Liver (tissue), 9 donors: ENCODE measurements around the gene ASS1. TPM values are rescaled to one million over a fixed set of nuclear protein-coding genes. Genes with fewer than 3 reads are reported as not detected.

Experiments used
- DNase-seq: peaks from one replicate; pipeline ENCODE4 v3.0.0-alpha.2; 2017; ENCODE audit warnings: low spot score
- H3K27ac ChIP-seq, 2 donors: one replicate each; pipeline ENCODE4 v1.7.0; 2013; ENCODE audit warnings: inconsistent platforms in 2 of 2, low read length in 2 of 2, control low read depth in 1 of 2, low read depth in 1 of 2, mild to moderate bottlenecking in 1 of 2
- H3K27me3 ChIP-seq, 4 donors: one replicate each; pipeline versions ENCODE4 v1.6.1 to v1.7.0; 2013; ENCODE audit warnings: low read length in 3 of 4, inconsistent platforms in 1 of 4, mild to moderate bottlenecking in 1 of 4, moderate library complexity in 1 of 4; ENCODE audit not compliant: control insufficient read depth in 4 of 4, insufficient read depth in 4 of 4
- H3K36me3 ChIP-seq, 4 donors: one replicate each; pipeline versions ENCODE4 v1.6.1 to v1.7.0; 2013; ENCODE audit warnings: low read length in 3 of 4, mild to moderate bottlenecking in 3 of 4, low read depth in 1 of 4, moderate library complexity in 1 of 4; ENCODE audit not compliant: control insufficient read depth in 4 of 4, insufficient read depth in 3 of 4
- H3K4me1 ChIP-seq, 4 donors: one replicate each; pipeline versions ENCODE4 v1.6.1 to v1.7.0; 2013; ENCODE audit warnings: low read length in 3 of 4, mild to moderate bottlenecking in 3 of 4, moderate library complexity in 1 of 4; ENCODE audit not compliant: control insufficient read depth in 4 of 4, insufficient read depth in 4 of 4
- H3K4me3 ChIP-seq, 3 donors: one replicate each; pipeline versions ENCODE4 v1.6.1 to v1.7.0; 2013; ENCODE audit warnings: low read length in 3 of 3, control low read depth in 1 of 3, low read depth in 1 of 3, mild to moderate bottlenecking in 1 of 3
- H3K9ac ChIP-seq, 2 donors: one replicate each; pipeline ENCODE4 v1.7.0; 2013; ENCODE audit warnings: low read length in 2 of 2, mild to moderate bottlenecking in 2 of 2, moderate library complexity in 2 of 2, control low read depth in 1 of 2, low read depth in 1 of 2
- H3K9me3 ChIP-seq, 4 donors: one replicate each; pipeline versions ENCODE4 v1.6.1 to v1.7.0; 2013; ENCODE audit warnings: low read length in 3 of 4; ENCODE audit not compliant: control insufficient read depth in 4 of 4
- ATF3 ChIP-seq: IDR thresholded peaks from 2 replicates; pipeline ENCODE4 v1.6.1; 2016; ENCODE audit warnings: antibody characterized with exemption
- CTCF ChIP-seq: fragments of 150-350 bp; IDR thresholded peaks from 2 replicates; pipeline ENCODE4 v1.5.1; 2017; ENCODE audit warnings: improper control_type of control experiment, low read depth, low read length; ENCODE audit not compliant: missing input control
- FOXA1 ChIP-seq: IDR thresholded peaks from 2 replicates; pipeline ENCODE4 v1.6.1; 2016; ENCODE audit warnings: antibody characterized with exemption
- GABPA ChIP-seq, 2 donors: IDR thresholded peaks in 1 of 2; conservative IDR thresholded peaks in 1 of 2; 2 replicates each; pipeline ENCODE4 v1.6.1; 2016; ENCODE audit warnings: antibody characterized with exemption in 2 of 2, mild to moderate bottlenecking in 1 of 2, moderate library complexity in 1 of 2
- HNF4G ChIP-seq: IDR thresholded peaks from 2 replicates; pipeline ENCODE4 v1.6.1; 2016; ENCODE audit warnings: antibody characterized with exemption
- JUND ChIP-seq, 2 donors: IDR thresholded peaks; 2 replicates each; pipeline ENCODE4 v1.6.1; 2016; ENCODE audit warnings: antibody characterized with exemption in 2 of 2
- MAX ChIP-seq: IDR thresholded peaks from 2 replicates; pipeline ENCODE4 v1.6.1; 2016; ENCODE audit warnings: antibody characterized with exemption
- NR2F2 ChIP-seq: IDR thresholded peaks from 2 replicates; pipeline ENCODE4 v1.6.1; 2016; ENCODE audit warnings: antibody characterized with exemption
- RAD21 ChIP-seq, 2 donors: IDR thresholded peaks; 2 replicates each; pipeline ENCODE4 v1.6.1; 2016; ENCODE audit warnings: antibody characterized with exemption in 2 of 2, mild to moderate bottlenecking in 2 of 2
- REST ChIP-seq: IDR thresholded peaks from 2 replicates; pipeline ENCODE4 v1.6.1; 2016; ENCODE audit warnings: antibody characterized with exemption, mild to moderate bottlenecking
- RXRA ChIP-seq, 2 donors: IDR thresholded peaks; 2 replicates each; pipeline ENCODE4 v1.6.1; 2017 to 2018; ENCODE audit warnings: antibody characterized with exemption in 2 of 2, mild to moderate bottlenecking in 1 of 2
- SP1 ChIP-seq: IDR thresholded peaks from 2 replicates; pipeline ENCODE4 v1.6.1; 2018; ENCODE audit warnings: antibody characterized with exemption, mild to moderate bottlenecking
- TAF1 ChIP-seq: conservative IDR thresholded peaks from 2 replicates; pipeline ENCODE4 v1.6.1; 2016; ENCODE audit warnings: antibody characterized with exemption, mild to moderate bottlenecking
- YY1 ChIP-seq: IDR thresholded peaks from 2 replicates; pipeline ENCODE4 v1.6.1; 2016; ENCODE audit warnings: antibody characterized with exemption, mild to moderate bottlenecking
- ZBTB33 ChIP-seq: IDR thresholded peaks from 2 replicates; pipeline ENCODE4 v1.6.1; 2016; ENCODE audit warnings: antibody characterized with exemption
- WGBS: extraction: QIAGEN DNeasy Blood & Tissue Kit; methylation state at CpG from one replicate; pipeline ENCODE4 v1.1.7; 2013; 5-methylcytosine and 5-hydroxymethylcytosine counted together
- polyA plus RNA-seq, 2 donors: library from polyadenylated mRNA; stranded (reverse) in 1 of 2; unstranded in 1 of 2; fragments of 200-250 nt in 1 of 2; fragments of >200 nt in 1 of 2; fragmentation: Nextera tagmentation in 1 of 2; extraction: Ambion mirVana in 1 of 2; gene quantifications; one replicate each; pipeline versions ENCODE4 v1.2.1 to v1.2.3, GENCODE V29; 2013 to 2015
- total RNA-seq, 2 donors: library from RNA; depleted of rRNA; stranded (reverse); fragments of >200 nt; gene quantifications; one replicate each; pipeline ENCODE4 v1.2.3, GENCODE V29; 2014
- donor health status: healthy.
- donor health status: healthy.
- donor health status: healthy.
- donor health status: healthy.
- donor health status: healthy.

Gene ASS1
- total and polyA plus RNA-seq, 4 donors: 396 to 711 (median 533) TPM

GRCh38 chr9:130539420-130540223, 94.9 kb downstream of the ASS1 start:
- Histone ChIP-seq H3K27me3 (peaks cover 0 to 2% (median 0%) of the 10 kb centered on the region in 4 donors), H3K9me3 (no peaks in the 10 kb centered on the region), H3K9ac (no peak overlapping the region), H3K4me3 (no peak overlapping the region), H3K4me1 (peaks cover 0 to 9% (median 5%) of the 10 kb centered on the region in 4 donors), H3K27ac (no peak overlapping the region), H3K36me3 (no peaks in the 10 kb centered on the region)
- WGBS: 89% methylated on average over 11 of the region's 11 CpGs
- DNase-seq: no peak
- TF ChIP-seq YY1: no peak
- TF ChIP-seq FOXA1: no peak
- no peak for TF ChIP-seq SP1

GRCh38 chr9:130541533-130541932, 96.8 kb downstream of the ASS1 start:
- Histone ChIP-seq H3K9me3 (no peaks in the 10 kb centered on the region), H3K9ac (no peak overlapping the region), H3K27me3 (peaks cover 0 to 2% (median 0%) of the 10 kb centered on the region in 4 donors), H3K36me3 (no peaks in the 10 kb centered on the region), H3K4me3 (no peak overlapping the region), H3K4me1 (peaks cover 0 to 5% (median 1%) of the 10 kb centered on the region in 4 donors), H3K27ac (no peak overlapping the region)
- TF ChIP-seq HNF4G: no peak
- TF ChIP-seq YY1: no peak
- no peak for TF ChIP-seq GABPA (IDR thresholded peaks at IDR 0.05 in 1 of 2, conservative IDR thresholded peaks at IDR 0.05 in 1 of 2)
- TF ChIP-seq REST: no peak
- no peak for TF ChIP-seq ZBTB33
- TF ChIP-seq ATF3: no peak
- TF ChIP-seq FOXA1: no peak
- no peak for TF ChIP-seq TAF1
- no peak for TF ChIP-seq SP1
- no peak for TF ChIP-seq JUND (IDR thresholded peaks at IDR 0.05)
- TF ChIP-seq MAX: no peak
- TF ChIP-seq CTCF: no peak
- no peak for TF ChIP-seq RXRA (IDR thresholded peaks at IDR 0.05)
- TF ChIP-seq RAD21 (IDR thresholded peaks at IDR 0.05): no peak
- TF ChIP-seq NR2F2: no peak
- DNase-seq: no peak
- 84% methylated on average over 2 of the region's 2 CpGs for WGBS
